OCI-LY1 (cell line): ENCODE measurements around the gene ZSWIM5.
"Not testable (repeated sequence)": the region's sequence is repeated elsewhere in the genome, so short reads cannot be mapped to it uniquely, and the experiment has no call there.

Experiments
- H2AFZ ChIP-seq: fragments of 200-600 bp; sonication (generic), shearing (Covaris generic); 2 replicates; pipeline ENCODE4 v1.6.0; 2014; ENCODE audit warnings: antibody characterized with exemption, mild to moderate bottlenecking, low read length
- H3F3A ChIP-seq: fragments of 200-600 bp; sonication (generic), shearing (Covaris generic); 2 replicates; pipeline ENCODE4 v1.6.0; 2014; ENCODE audit warnings: mild to moderate bottlenecking, antibody characterized with exemption, low read length, moderate library complexity; ENCODE audit not compliant: insufficient read depth
- H3K27ac ChIP-seq: fragments of 200-600 bp; sonication (generic); 2 replicates; pipeline ENCODE4 v1.5.1; 2014; ENCODE audit warnings: low read length, mixed run types, mild to moderate bottlenecking, low read depth; ENCODE audit not compliant: poor library complexity, severe bottlenecking
- H3K27me3 ChIP-seq: fragments of 200-600 bp; sonication (generic); 2 replicates; pipeline ENCODE4 v1.6.0; 2014; ENCODE audit warnings: antibody characterized with exemption, mild to moderate bottlenecking, low read length, moderate library complexity; ENCODE audit not compliant: insufficient read depth
- H3K36me3 ChIP-seq: fragments of 200-600 bp; sonication (generic); 2 replicates; pipeline ENCODE4 v1.6.1; 2014; ENCODE audit warnings: mild to moderate bottlenecking, antibody characterized with exemption, low read length, moderate library complexity, mixed read lengths; ENCODE audit not compliant: insufficient read depth
- H3K4me1 ChIP-seq: fragments of 200-600 bp; sonication (generic); 2 replicates; pipeline ENCODE4 v1.5.1; 2014; ENCODE audit warnings: mild to moderate bottlenecking, low read length, moderate library complexity; ENCODE audit not compliant: insufficient read depth, severe bottlenecking
- H3K4me2 ChIP-seq: fragments of 200-600 bp; sonication (generic), shearing (Covaris generic); 2 replicates; pipeline ENCODE4 v1.6.1; 2014; ENCODE audit warnings: low read length
- H3K4me3 ChIP-seq: fragments of 200-600 bp; sonication (generic); 2 replicates; pipeline ENCODE4 v1.5.1; 2014; ENCODE audit warnings: low read length, low read depth, mild to moderate bottlenecking, mixed read lengths; ENCODE audit not compliant: poor library complexity, severe bottlenecking
- H3K79me2 ChIP-seq: fragments of 200-600 bp; shearing (Covaris generic); 2 replicates; pipeline ENCODE4 v1.6.1; 2016; ENCODE audit warnings: mixed run types, low read length, mixed read lengths; ENCODE audit not compliant: insufficient read depth
- H3K9ac ChIP-seq: fragments of 200-600 bp; sonication (generic), shearing (Covaris generic); 2 replicates; pipeline ENCODE4 v1.6.1; 2014; ENCODE audit warnings: mild to moderate bottlenecking, low read length, mixed read lengths
- H3K9me2 ChIP-seq: fragments of 200-600 bp; sonication (generic), shearing (Covaris generic); 2 replicates; pipeline ENCODE4 v1.6.1; 2014; ENCODE audit warnings: low read depth, mild to moderate bottlenecking, low read length, mixed read lengths
- H3K9me3 ChIP-seq: fragments of 200-600 bp; shearing (Covaris generic); 2 replicates; pipeline ENCODE4 v1.6.1; 2014; ENCODE audit warnings: low read length, mixed read lengths
- H4K20me1 ChIP-seq: fragments of 200-600 bp; sonication (generic), shearing (Covaris generic); 2 replicates; pipeline ENCODE4 v1.6.0; 2016; ENCODE audit warnings: mild to moderate bottlenecking, low read length; ENCODE audit not compliant: insufficient read depth
- CTCF ChIP-seq: fragments of 200-600 bp; sonication (generic), shearing (Covaris generic); IDR thresholded peaks from 2 replicates; pipeline ENCODE4 v1.5.1; 2017; ENCODE audit warnings: mild to moderate bottlenecking, antibody characterized with exemption, low read length, moderate library complexity, mixed read lengths
- EZH2 ChIP-seq: fragments of 200-600 bp; sonication (generic), shearing (Covaris generic); IDR thresholded peaks from 2 replicates; pipeline ENCODE4 v1.8.0; 2017; ENCODE audit warnings: borderline replicate concordance, mixed run types, mild to moderate bottlenecking, antibody characterized with exemption, low read length, moderate library complexity, mixed read lengths

The ZSWIM5 gene

GRCh38 chr1:45246760-45247159, 40.4 kb upstream of the ZSWIM5 start:
- no peaks in the 10 kb centered on the region; the same call in 1 of the 2 replicates for H3K9me3 ChIP-seq
- no peaks in the 10 kb centered on the region; the same call in 1 of the 2 replicates for H3K9me2 ChIP-seq
- H3K4me2 ChIP-seq: no peak overlapping the region
- no peaks in the 10 kb centered on the region for H3K4me1 ChIP-seq
- H3K79me2 ChIP-seq: no peaks in the 10 kb centered on the region
- H3K27ac ChIP-seq: no peak overlapping the region
- no peaks in the 10 kb centered on the region for H4K20me1 ChIP-seq
- H3K4me3 ChIP-seq: no peak overlapping the region
- H2AFZ ChIP-seq: no peak overlapping the region
- no peaks in the 10 kb centered on the region for H3K36me3 ChIP-seq
- no peak for TF ChIP-seq EZH2
- TF ChIP-seq CTCF: no peak
- no peak overlapping the region for H3K9ac ChIP-seq
- no peaks in the 10 kb centered on the region for H3F3A ChIP-seq
- H3K27me3 ChIP-seq: no peaks in the 10 kb centered on the region; the same call in 1 of the 2 replicates

GRCh38 chr1:45246359-45246758, 40.0 kb upstream of the ZSWIM5 start:
- not testable (repeated sequence) for H3K27me3 ChIP-seq, H3K4me3 ChIP-seq, H3K4me2 ChIP-seq, H4K20me1 ChIP-seq, H3K36me3 ChIP-seq, H3K9me2 ChIP-seq, H3K27ac ChIP-seq, H3K9me3 ChIP-seq, H2AFZ ChIP-seq, H3K4me1 ChIP-seq, H3K79me2 ChIP-seq, H3K9ac ChIP-seq, H3F3A ChIP-seq

GRCh38 chr1:45244660-45245059, 38.3 kb upstream of the ZSWIM5 start:
- H3K4me1 ChIP-seq: no peaks in the 10 kb centered on the region
- no peak overlapping the region for H3K27ac ChIP-seq
- no peaks in the 10 kb centered on the region for H3K27me3 ChIP-seq
- H3K79me2 ChIP-seq: no peaks in the 10 kb centered on the region
- no peaks in the 10 kb centered on the region for H3K36me3 ChIP-seq
- TF ChIP-seq EZH2 (no peak), CTCF (no peak)
- H3K9me3 ChIP-seq: peaks cover 2% of the 10 kb centered on the region; the same call in 1 of the 2 replicates
- H3K9ac ChIP-seq: no peak overlapping the region
- H3K9me2 ChIP-seq: no peaks in the 10 kb centered on the region; the same call in 1 of the 2 replicates
- H2AFZ ChIP-seq: no peak overlapping the region
- no peaks in the 10 kb centered on the region for H4K20me1 ChIP-seq
- H3K4me2 ChIP-seq: no peak overlapping the region
- H3F3A ChIP-seq: no peaks in the 10 kb centered on the region
- H3K4me3 ChIP-seq: no peak overlapping the region
